Colonic mucosa (tissue), 4 donors: ENCODE measurements around the gene CHL1. TPM values are rescaled to one million over a fixed set of nuclear protein-coding genes. Genes with fewer than 3 reads are reported as not detected.

Source experiments
- DNase-seq: peaks from one replicate; pipeline ENCODE4 v3.0.0-alpha.2; 2020
- H3K27ac ChIP-seq: fragments of 200-600 bp; one replicate; pipeline ENCODE4 v1.8.0; 2021
- H3K27me3 ChIP-seq: fragments of 200-600 bp; one replicate; pipeline ENCODE4 v1.8.0; 2021
- H3K36me3 ChIP-seq: fragments of 200-600 bp; one replicate; pipeline ENCODE4 v1.8.0; 2021
- H3K4me1 ChIP-seq: fragments of 200-600 bp; one replicate; pipeline ENCODE4 v1.8.0; 2021; ENCODE audit warnings: mild to moderate bottlenecking
- H3K4me3 ChIP-seq: fragments of 200-600 bp; one replicate; pipeline ENCODE4 v1.8.0; 2021
- H3K9ac ChIP-seq, 2 donors: one replicate each; pipeline ENCODE4 v1.7.0; 2013; ENCODE audit warnings: control low read depth in 2 of 2, low read depth in 2 of 2, low read length in 2 of 2
- H3K9me3 ChIP-seq: fragments of 200-600 bp; one replicate; pipeline ENCODE4 v1.8.0; 2021
- intact Hi-C: fragments of 100-400 bp; cut with DNase I; formaldehyde crosslinking; loops from one replicate; pipeline ENCODE4 v1.14.1; 2022
- total RNA-seq, 2 donors: library from RNA; stranded (reverse); fragmentation: NEBNext Ultra II Directional in 1 of 2; extraction: Animal tissue kit (Norgen Biotek cat#: 25700) in 1 of 2; gene quantifications; one replicate each; pipeline ENCODE4 v1.2.1, GENCODE V29; 2021
- TF ChIP-seq, protein P1 (sequence below): fragments of 200-600 bp; IDR thresholded peaks from one replicate; pipeline ENCODE4 v1.8.0; 2022; ENCODE audit warnings: antibody characterized with exemption, mild to moderate bottlenecking
- donor health status: healthy.
- donor health status: DM: no; HTN: no; CAD: no.
- donor health status: DM: no; HTN: no; CAD: no.

The CHL1 gene, protein sequence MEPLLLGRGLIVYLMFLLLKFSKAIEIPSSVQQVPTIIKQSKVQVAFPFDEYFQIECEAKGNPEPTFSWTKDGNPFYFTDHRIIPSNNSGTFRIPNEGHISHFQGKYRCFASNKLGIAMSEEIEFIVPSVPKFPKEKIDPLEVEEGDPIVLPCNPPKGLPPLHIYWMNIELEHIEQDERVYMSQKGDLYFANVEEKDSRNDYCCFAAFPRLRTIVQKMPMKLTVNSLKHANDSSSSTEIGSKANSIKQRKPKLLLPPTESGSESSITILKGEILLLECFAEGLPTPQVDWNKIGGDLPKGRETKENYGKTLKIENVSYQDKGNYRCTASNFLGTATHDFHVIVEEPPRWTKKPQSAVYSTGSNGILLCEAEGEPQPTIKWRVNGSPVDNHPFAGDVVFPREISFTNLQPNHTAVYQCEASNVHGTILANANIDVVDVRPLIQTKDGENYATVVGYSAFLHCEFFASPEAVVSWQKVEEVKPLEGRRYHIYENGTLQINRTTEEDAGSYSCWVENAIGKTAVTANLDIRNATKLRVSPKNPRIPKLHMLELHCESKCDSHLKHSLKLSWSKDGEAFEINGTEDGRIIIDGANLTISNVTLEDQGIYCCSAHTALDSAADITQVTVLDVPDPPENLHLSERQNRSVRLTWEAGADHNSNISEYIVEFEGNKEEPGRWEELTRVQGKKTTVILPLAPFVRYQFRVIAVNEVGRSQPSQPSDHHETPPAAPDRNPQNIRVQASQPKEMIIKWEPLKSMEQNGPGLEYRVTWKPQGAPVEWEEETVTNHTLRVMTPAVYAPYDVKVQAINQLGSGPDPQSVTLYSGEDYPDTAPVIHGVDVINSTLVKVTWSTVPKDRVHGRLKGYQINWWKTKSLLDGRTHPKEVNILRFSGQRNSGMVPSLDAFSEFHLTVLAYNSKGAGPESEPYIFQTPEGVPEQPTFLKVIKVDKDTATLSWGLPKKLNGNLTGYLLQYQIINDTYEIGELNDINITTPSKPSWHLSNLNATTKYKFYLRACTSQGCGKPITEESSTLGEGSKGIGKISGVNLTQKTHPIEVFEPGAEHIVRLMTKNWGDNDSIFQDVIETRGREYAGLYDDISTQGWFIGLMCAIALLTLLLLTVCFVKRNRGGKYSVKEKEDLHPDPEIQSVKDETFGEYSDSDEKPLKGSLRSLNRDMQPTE (N-terminal part only)
- total RNA-seq, result 1 to 10 TPM; 2.9 to 7.5 TPM

DNA sequence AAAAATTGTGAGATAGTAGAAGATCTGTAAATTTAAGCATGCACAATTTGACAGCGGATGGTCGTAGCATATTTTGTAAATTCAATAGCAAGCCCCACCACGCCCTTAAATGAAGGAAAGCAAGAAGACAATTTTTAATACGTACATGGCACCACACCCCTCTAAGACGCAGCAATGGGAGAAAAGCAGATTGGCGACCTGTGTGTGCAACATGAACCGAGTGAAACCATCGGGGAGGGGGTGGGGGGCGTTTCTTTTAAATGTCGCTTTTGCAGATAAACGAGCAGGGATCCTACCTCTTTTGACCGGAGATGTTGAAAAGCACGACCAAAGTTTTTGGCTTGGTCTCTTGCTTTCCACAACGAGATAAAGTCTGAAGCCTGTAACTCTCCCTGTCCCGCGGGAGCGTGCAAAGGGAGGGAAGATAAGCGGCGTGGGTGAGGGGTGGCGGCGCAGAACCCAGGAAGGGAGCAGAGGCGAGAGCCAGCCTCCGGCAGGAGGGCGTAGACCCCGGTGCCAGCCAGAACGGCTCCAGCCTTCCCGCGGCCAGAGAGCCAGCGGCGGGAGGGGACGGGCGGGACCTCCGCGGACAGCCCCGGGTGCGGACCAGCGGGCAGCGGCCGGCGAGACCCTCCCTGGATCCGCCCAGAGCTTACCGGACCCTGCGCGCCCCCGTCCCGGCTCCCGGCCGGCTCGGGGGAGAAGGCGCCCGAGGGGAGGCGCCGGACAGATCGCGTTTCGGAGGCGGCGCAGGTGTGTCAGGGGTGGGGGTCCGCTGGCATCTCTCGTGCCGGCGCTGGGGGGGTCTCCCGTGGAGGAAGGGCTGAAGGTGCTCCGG lies at the start of gene CHL1:
Gene CHL1 (plus strand): TSS at position 453 of the 838 bp plus-strand sequence. CDS start 123,014 bp downstream, outside the sequence.
- H3K4me1 ChIP-seq, result no peaks in the 10 kb centered on the region
- H3K27ac ChIP-seq, result no peak within 1 kb of the TSS
- no peaks in the 10 kb centered on the region for H3K9me3 ChIP-seq
- no peaks in the 10 kb centered on the region for H3K36me3 ChIP-seq
- intact Hi-C loops, result no loop called here
- TF ChIP-seq, protein P1, sequence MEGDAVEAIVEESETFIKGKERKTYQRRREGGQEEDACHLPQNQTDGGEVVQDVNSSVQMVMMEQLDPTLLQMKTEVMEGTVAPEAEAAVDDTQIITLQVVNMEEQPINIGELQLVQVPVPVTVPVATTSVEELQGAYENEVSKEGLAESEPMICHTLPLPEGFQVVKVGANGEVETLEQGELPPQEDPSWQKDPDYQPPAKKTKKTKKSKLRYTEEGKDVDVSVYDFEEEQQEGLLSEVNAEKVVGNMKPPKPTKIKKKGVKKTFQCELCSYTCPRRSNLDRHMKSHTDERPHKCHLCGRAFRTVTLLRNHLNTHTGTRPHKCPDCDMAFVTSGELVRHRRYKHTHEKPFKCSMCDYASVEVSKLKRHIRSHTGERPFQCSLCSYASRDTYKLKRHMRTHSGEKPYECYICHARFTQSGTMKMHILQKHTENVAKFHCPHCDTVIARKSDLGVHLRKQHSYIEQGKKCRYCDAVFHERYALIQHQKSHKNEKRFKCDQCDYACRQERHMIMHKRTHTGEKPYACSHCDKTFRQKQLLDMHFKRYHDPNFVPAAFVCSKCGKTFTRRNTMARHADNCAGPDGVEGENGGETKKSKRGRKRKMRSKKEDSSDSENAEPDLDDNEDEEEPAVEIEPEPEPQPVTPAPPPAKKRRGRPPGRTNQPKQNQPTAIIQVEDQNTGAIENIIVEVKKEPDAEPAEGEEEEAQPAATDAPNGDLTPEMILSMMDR, result no peak
- peaks cover 4% of the 10 kb centered on the region for H3K27me3 ChIP-seq
- no peak for DNase-seq
- H3K9ac ChIP-seq, result peak within 1 kb of the TSS in 1 of 2 donors; percentile 60
- H3K4me3 ChIP-seq, result peak within 1 kb of the TSS; percentile 27

DNA sequence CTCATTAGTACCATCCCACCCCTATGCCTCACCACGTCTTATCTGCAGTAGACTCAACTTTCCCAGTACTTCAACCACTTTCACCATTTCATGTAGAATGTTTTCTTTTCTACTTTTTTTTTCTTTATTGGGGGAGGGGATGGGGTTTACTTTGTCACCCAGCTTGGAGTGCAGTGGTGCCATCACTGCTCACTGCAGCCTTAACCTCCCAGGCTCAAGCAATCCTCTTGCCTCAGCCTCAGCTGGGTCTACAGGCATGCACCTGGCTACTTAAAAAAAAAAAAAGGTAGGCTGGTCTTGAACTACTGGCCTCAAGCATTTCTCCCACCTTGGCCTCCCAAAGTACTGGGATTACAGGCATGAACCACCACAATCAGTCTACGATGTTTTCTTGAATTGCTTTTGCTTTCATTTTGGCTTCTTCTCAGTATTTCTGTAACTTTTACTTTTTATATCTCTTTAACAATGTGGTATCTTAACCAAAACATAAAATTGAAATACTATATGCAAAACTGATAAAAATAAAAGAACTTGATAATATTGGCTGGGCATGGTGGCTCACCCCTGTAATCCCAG lies 44.9 kb upstream of the CHL1 start:
- TF ChIP-seq, protein P1, result no peak

DNA sequence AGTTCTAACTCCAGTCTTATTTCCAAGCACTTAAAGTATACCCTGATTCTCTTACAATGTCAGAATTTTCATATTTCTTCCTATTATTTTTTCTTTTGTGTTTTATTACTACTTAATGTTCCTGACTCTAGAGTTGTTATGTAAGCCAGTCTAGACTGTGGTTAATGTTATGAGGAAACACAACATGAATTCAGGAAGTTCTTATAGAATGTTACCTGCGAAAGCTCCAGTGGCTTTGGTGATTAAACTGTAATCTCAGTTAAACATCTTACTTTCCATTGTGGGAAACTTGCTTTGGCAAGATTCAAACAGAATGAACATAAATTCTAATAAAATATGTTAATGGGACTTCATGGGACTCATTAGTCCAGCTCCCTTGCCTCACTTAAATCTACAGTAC lies 36.6 kb upstream of the CHL1 start:
- no peaks in the 10 kb centered on the region for H3K27me3 ChIP-seq
- no peaks in the 10 kb centered on the region for H3K4me1 ChIP-seq
- TF ChIP-seq, protein P1, result no peak
- H3K9ac ChIP-seq, result no peak overlapping the region
- intact Hi-C loops, result no loop called here
- H3K4me3 ChIP-seq, result no peak overlapping the region
- no peaks in the 10 kb centered on the region for H3K9me3 ChIP-seq
- H3K27ac ChIP-seq, result no peak overlapping the region
- no peaks in the 10 kb centered on the region for H3K36me3 ChIP-seq
- no peak for DNase-seq

More for the DNA sequence above, 44.9 kb upstream of the CHL1 start:
- no peaks in the 10 kb centered on the region for H3K27me3 ChIP-seq
- H3K36me3 ChIP-seq, result no peaks in the 10 kb centered on the region
- H3K27ac ChIP-seq, result no peak overlapping the region
- no peak overlapping the region for H3K4me3 ChIP-seq
- no peaks in the 10 kb centered on the region for H3K9me3 ChIP-seq
- no peaks in the 10 kb centered on the region for H3K4me1 ChIP-seq
- DNase-seq, result no peak
- no peak overlapping the region for H3K9ac ChIP-seq
- intact Hi-C loops, result no loop called here

DNA sequence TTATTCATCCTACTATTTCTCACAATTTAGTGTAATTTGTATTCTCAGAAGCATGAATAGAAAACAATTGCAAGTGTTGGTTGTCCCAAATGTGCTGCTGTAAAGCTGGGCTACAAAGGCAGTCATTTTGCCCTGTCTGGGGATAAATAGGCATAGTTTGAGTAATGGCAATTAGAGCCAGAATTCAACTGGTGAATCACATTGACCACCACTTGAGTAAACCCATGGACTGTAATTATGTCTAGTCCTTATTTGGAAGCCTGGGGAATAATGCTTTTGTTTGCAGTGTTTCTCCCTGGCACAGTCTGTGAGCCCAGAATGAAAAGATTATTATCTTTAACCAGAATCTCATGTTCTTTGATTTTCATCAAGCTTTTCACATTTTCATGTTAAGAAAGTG lies 30.5 kb upstream of the CHL1 start:
- Histone ChIP-seq H3K9ac (no peak overlapping the region), H3K36me3 (no peaks in the 10 kb centered on the region), H3K9me3 (no peaks in the 10 kb centered on the region), H3K4me1 (no peaks in the 10 kb centered on the region), H3K4me3 (no peak overlapping the region), H3K27me3 (no peaks in the 10 kb centered on the region), H3K27ac (no peak overlapping the region)
- TF ChIP-seq, protein P1, result no peak
- DNase-seq, result no peak
- intact Hi-C loops, result no loop called here
